Activated T-cell treated with anti-CD3 and anti-CD28 coated beads, Interleukin-2, amount 50 U/mL, for 1 hour (primary cell): ENCODE results near the gene KCNH1.

Experiments used
- DNase-seq: peaks from one replicate; pipeline ENCODE4 v3.0.0-alpha.2; 2020

KCNH1 gene

DNA sequence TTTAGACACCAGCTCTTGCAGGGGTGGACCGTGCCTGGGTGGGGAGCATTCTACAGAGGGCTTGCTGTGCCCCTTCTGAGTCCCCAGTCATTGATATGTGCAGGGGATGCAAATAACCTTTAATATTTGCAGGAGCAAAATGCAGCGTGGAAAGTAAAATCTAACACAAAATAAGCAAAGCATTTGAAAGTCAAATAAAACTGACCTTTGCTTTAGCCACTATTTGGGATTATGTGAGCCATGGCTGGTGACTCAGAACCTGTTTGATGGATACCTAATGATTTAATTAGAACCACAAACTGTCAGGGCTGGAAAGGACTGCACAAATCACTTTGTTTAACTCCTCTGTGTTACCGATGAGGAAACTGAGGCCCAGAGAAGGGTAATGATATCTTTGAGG lies 427.7 kb downstream of the KCNH1 start:
- no peak for DNase-seq

DNA sequence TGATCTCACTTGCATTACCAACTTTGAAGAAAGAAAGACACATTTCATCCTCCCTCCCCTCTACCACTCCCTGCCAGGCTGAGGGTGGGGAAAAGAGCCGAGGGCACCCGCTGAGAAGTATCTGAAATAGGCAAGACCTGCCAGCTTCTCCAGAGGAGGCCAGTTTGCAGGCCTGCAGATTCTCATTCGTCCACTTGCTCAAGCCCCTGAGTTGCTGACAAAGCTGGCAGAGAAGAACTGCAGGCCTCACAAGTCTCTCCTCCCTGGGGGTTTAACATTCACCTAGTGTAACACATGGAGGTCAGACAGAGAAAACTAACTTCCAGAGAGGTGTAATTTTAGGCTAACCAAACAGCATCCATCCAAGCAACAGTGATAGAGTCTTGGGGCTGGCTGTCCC lies 428.9 kb downstream of the KCNH1 start:
- no peak for DNase-seq

DNA sequence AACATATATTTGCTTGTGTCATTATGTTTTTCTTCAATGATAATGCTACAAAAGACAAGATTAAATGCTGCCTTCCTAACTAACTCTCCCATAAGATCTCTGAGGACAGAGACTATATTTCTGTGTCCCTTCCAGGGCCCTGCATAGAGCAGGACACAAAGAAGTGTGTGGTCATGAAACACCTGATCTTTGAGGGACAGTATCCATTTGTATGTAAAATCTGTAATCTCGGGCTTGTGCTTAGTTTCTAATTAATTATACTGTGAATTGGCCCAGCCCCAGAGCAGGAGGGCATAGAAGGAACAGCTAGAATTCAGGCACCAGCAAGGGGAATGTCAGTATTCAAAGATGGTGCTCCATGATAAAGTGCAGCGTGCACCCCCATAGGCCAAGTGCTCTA lies 430.4 kb downstream of the KCNH1 start:
- no peak for DNase-seq

DNA sequence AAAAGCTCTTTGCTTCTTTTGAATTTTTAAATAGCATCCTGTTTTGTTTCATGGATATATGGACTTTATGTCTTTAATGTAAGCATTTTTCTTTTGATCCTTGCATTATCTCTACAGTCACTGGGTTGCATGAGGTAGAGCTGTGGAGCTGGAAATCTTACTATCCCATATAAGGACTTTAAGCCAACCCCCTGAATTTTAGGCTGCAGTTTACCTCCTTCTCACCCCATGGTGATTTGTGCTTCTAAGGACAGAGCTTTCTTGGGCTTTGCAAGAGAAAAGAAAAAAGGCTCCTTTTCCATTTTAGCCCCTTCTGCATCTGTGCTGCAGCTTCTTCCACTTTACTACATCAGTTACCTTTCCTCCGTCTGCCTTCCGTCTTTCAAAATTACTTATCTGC lies 431.4 kb downstream of the KCNH1 start:
- no peak for DNase-seq

DNA sequence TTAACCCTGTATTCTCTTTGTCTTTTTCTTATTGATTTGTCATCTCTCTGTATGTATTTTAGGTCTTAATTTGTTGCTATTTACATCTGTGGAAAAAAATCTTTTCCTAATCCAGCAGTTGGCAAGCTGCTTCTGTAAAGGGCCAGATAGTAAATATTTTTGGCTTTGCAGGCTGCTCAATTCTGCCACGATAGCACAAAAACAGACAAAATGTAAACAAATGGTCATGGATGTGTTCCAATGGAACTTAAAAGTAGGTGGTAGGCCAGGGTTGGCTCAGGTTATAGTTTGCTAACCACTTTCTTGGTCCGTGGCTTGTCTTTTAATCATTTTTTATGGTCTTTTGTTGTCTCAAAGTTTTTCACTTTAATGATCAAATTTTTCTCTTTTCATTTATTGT lies 433.4 kb downstream of the KCNH1 start:
- DNase-seq = no peak

DNA sequence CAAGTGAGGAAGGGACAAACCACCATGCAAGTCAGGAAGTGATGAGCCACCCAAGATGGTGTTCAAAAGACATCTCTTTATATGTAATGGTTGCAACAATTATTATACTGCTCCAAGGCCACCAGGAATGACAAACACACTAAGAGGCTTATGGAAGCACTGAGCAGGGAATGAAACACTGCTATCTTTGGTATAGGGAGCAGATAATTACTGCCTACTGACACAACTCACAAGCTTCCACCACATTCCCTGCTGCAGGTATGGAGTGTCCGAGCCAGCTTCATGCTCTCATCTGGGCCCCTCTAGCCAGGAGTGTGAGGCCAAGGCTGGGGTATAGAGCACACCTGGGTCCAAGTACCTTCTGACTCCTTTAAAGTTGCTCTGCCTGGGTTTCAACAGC lies 433.9 kb downstream of the KCNH1 start:
- no peak for DNase-seq

DNA sequence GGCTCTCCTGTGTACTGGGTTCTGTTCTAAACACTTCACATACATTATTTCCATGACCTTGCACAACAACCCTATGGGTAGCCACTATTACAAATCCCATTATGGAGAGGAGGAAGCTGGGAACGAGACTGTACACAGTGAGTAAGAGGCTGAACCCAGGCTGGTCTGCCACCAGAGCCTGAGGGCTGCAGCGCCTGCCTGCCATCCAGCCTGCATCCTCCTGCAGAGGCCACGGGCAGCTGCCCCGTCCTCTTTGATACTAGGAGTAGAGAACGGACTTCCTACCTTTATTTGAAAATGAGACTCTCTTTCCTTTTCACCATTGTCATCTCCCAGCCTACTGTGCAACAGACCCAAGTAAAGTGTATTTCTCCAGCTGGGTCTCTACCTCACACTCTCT lies 435.3 kb downstream of the KCNH1 start:
- no peak for DNase-seq

DNA sequence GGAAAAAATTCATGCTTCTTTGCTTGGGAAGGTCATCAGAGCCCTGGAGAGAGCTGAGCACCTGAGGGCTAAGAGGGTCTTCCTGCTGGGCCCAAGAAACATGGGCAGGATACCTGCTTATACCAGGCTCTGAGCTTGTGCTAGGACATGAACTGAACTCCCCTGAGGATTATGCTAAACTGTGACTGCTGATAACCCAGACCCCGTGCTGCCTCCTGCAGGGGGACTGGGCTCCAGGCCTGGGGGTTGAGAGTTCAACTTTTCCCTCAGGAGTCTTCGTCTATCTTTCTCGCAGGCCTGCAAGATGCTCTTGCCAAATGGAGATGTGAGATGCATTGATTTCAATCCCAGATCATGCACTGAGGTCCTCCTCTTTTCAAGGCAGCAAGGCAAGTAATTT lies 436.8 kb downstream of the KCNH1 start:
- no peak for DNase-seq

DNA sequence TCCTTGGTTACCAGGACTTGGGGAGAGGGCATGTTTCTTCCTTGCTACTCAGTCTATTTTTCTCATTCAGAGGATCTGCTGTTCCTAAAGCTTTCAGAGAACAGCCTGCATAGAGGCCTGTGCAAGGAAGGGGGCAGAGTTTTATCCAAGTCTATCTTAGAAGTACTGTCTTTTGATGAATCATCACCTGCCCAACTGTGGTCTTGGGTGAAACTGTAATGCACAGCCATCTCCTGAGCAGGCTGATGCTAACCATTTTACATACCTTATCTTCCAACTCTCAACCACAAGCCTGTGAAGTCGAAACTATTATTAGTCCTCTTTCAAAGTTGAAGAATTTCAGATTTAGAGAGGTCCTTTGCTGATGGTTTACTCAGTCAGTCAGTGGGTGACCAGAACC lies 437.2 kb downstream of the KCNH1 start:
- no peak for DNase-seq

DNA sequence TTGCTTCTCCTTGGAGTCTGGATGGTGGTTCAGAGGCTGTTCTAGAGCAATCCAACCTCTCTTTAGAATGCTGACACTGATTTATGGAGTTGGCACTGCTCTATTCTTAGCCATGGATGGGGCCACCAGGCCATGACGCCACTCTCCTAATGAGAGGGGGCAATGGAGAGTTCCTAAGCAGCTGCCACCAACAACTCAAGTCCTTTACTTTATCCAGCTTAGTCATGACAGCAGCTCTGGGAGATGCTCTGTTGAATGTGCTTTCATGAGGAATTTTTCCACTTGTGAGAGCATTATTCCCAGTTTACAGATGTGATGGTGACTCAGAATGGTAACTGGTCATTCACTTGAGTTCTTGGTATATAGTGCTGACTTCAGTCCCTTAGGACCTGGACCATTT lies 438.9 kb downstream of the KCNH1 start:
- no peak for DNase-seq

DNA sequence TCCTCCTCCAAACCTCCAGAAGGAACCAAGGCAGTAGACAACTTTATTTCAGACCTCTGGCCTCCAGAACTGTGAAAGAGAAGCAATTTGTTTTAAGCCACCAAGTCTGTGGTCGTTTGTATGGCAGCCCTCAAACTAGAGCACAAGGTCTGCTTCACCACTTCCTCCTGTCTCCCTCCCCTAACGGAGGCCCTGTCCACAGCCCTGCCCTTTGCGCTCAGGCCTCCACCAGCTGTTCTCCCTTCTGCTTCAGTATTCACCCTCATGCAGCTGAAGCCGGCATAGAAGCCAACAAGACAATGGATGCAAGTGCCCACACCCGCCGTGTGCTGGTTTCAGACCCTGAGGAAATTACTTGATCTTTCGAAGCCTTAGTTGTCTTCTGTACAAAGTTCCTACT lies 441.2 kb downstream of the KCNH1 start:
- DNase-seq = no peak

DNA sequence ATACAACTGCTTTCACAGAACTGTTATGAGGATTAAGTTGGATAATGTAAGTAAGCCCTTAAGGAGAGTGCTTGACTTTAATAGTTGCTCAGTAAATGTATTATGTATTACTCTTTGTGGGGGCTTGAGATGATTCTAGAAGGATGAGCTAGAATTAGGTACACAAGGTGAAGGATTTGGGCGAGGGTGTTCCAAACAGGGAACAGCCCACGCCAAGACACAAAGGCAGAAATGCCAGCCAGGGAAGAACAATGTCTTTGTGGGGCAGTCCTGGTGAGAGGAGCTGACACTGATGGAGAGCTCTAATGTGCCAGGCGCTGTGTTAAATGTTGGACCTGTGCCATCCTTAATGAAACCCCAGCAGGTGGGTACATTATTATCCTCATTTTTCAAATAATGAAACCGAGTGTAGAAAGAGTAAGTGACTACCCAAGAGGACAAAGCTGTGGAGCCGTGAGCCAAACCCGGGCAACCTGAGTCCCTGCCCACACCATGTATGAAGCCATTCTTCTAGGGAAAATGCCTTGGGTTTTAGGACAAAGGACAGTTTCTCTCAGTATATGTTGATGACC lies 442.8 kb downstream of the KCNH1 start:
- no peak for DNase-seq

DNA sequence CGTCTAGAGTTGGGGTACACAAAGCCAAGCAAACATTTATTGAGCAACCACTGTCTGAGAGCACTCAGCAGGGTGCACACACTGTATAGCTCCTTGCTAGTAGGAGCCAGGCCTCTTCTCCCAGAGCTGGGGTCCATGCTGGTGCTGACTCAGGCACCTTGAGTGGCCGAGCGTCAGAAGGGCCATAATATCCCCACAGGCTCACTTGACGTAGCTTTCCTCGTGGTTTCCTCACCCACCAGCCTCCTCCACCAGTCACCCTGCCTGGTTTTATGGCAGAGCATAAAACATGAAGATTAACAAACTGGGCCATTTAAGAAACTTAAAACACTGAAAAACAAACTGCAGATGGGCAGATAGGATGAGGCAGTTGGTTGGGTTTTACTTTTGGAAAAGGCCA lies 443.7 kb downstream of the KCNH1 start:
- DNase-seq = no peak

DNA sequence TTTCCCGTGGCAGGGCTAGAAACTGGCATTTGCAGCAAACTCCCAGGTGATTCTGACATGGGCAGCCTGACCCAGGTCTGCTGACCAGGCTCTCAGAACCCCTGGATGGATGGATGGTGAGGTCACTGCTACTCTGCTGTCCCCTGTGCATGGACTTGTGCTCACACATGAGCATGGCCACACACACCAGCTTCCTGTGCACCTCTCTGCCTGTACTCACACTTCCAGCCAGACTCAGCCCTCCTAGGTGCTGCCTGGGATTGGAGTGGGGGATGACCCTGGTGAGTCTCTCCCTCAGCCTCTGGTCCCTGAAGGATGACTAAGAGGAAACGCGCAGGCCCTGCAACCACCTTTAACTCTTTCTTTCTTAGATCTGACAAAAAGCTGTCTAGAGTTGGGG lies 444.1 kb downstream of the KCNH1 start:
- no peak for DNase-seq

DNA sequence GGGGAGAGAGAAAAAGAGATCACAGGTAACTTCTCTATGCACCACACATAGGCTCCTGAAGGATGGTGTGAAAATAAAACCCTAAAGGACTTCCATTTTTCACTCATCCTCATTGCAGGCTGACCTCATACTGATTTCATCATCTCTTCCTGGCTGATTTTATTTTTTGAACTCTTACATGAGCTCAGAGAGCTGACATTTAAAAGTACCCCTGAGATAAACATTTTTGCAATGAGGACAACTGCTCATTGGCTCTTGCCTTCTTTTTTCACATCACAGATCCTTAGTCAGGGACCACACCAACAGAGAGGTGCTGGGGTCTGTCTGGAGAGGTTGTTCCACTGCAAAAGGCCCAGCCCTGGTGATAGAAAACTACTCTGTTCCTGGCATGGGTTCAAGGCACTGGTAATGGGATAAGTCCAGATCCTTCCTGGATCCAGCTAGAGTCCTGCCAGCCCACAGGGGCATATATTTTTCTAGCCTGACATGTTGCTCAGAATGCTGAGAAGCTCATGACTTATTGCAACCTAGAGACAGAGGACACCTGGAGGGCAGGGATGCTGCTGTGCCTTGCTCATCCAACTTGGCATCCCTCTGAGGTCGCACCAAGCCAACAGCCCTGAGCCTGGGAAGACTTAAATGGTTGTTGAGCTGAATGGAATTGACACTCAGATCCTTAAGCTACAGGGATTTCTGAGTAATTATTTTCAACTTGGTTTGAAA lies 445.3 kb downstream of the KCNH1 start:
- no peak for DNase-seq

DNA sequence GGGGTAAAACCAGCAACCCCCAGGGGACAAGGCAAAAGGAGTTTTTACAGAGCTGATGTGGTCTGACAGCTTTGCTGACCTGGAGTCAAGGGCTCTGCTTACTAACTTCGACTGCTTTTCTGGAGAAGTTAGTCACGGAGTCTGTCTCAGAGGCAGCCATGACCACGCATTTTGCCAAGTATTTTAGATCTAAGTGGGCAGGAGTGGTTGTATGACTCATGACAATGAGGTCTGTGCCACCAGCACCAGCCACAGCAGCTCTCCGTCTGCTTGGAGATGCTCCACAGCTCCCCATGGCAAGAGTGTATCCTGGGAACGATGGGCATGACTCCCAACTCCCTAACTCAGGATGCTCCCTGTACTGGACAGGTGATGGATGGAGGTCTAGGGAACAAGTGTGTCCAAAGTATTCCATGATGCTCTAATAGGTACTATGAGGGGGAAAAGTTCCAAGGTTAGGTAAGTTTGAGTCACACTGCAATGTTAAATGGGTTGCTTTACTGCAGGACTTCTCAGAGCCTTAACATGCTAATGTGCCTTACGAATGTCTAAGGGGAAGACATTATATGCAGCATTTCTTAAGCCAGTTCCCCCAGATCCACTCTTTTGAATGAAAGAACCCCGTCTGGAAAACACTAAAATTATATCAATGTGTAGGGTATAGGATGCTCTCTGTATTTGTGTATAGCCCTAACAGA lies 446.2 kb downstream of the KCNH1 start:
- no peak for DNase-seq

DNA sequence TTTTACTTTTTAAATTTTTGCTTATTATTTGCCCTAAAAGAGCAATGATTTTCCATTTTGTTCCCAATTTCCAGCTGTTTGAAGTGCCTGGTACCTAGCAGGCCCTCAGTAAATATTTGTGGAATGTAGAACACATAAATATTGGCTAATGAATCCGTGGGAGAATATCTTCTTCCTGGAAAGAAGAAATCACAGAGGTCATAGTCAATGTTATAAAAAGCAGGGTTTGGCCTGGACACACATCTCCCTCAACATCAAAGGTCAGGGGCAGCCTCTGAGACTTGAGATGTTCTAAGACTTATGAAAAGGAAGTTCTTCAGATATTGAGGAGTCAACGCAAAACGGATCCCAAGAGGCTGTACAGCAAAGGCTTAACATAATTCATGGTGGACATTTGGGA lies 447.1 kb downstream of the KCNH1 start:
- DNase-seq = no peak

DNA sequence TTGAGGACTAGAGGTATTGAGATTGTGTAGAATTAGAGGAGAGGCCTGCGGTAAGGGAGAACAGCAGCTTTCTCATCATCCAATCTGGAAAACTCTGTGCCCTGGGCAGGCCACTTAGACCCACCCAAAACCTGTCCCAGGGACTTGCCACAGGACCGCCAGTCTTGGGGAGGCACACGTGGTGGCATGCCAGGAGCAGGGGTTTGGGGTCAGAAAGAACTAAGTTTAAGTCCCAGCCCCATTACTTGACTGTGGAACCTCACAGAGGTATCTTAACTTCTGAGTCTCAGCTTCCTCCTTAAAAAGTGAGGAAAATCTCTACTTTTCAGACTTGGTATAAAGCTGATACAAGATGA lies 448.7 kb downstream of the KCNH1 start:
- DNase-seq = no peak

DNA sequence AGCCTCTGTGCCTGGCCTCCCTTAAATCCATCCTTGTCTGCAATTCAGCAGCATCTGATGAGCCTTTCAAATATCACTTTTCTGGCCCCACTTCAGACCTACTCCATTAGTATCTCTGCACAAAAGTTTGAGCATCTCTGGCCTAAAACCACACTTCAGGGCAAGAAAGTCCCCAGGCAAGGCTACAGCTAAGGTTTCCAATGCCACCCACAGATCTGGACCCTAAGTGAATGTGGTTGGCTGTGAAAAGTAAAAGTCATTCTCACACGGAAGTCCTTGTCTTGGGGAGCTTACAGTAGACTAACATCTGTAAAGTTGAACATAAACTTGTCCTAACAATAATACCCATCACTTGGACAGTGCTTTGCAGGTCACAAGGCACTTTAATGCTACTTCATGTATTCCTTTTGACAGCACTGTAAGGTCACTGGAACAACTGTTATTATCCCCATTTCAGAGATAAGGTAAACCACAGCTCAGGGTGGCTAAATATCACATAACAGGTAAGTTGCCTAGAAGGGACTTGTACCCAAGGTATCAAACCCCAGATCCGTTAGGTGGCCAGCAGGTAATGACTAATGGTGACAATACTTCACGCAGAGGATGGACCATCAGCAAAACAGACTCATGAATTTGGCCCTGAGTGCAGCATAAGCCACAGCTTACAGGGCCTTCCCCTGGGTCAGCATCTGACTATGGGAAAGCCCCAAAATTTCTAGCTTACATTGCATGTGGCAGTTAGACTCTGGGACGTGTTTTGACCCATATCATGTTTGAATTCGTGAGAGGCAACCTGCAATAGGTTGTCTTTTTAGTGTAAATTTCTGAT lies 449.3 kb downstream of the KCNH1 start:
- no peak for DNase-seq

DNA sequence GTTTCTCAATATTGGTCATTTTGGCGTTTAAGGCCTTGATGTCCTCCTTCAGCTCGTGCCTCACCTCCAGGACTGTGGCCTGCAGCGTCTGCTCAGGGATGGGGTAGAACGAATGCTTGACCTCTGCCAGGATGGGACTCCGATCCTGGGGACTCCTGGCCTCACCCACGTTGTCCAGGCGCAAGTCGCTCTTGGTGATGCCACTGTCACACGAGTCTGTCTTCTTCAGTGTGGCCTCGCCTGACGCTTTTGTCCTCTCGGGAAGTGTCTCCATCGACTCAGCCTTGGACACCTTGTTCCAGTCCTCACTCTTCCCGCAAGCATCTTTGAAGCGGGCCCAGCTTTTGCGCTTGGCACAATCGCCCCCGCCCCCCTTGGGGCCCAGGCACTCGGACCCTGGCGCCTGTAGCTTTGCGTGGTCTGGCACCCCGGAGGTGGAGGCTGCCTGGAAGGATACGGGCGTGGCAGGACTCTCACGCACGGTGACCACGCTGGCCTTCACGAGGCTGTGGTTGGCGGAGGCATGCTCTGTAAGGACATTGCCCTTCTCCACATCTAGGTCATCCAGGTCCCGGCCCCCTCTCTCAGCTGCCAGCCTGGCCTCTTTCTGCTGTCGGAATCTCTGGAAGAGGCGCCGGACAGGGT lies 450.4 kb downstream of the KCNH1 start:
- no peak for DNase-seq

DNA sequence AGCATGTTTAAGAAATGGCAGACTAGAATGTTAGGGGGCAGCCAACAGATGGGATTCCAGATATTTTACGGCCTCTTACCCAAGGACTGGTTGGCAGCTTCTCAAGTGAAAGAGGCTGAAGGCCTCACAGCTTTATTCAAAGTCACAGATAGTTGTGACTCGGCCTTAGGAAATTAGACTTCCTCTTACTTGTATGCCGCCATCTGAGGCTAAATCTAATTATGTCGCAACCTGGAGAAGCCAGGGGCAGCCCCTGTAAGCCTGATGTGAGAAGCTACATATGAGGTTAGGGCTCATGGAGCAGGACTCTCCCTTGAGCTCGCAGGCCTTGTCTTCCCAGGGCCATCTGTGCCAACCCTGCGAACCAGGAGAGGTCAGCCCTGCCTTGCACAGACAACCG lies 452.8 kb downstream of the KCNH1 start:
- DNase-seq = no peak

DNA sequence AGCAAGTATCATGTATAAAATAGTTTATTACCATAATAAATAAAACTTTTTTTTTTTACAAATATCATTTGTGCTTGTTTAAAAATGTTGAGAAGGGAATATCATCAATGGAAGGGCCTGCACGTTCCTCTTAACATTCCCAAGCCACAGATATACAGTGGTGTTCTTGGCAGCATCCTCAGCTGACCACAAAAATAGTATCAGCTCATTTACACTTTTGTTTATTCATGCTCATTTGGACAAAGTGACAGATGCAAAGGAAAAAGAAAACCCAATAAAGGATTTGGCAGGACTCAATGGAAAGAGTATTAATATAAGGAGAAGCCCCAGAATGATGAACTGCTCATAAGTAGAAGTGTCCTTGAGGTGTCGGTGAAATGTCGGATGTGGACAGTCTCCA lies 455.6 kb downstream of the KCNH1 start:
- no peak for DNase-seq

DNA sequence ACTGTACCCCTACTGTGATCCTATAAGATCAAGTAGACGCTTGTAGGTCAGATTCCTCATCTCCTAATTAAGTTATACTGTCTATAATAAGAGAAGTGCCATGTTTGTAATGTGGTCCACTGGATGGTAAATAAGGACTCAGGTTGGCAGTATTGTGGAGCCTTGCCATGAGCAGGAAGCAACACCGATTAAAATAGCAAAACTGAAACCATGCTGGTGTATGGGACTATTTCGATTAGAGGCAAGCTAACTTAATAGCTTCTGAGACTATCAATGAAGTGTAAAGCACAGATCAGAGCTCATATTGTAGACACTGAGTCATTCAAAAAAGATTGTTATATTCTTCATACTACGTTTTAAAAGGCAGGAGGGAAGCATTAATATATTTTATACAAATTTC lies 456.4 kb downstream of the KCNH1 start:
- DNase-seq = no peak
